ENCODE measurements around the gene DIDO1.
"Not testable (repeated sequence)": the region's sequence is repeated elsewhere in the genome, so short reads cannot be mapped to it uniquely, and the experiment has no call there.

DIDO1 gene

DNA sequence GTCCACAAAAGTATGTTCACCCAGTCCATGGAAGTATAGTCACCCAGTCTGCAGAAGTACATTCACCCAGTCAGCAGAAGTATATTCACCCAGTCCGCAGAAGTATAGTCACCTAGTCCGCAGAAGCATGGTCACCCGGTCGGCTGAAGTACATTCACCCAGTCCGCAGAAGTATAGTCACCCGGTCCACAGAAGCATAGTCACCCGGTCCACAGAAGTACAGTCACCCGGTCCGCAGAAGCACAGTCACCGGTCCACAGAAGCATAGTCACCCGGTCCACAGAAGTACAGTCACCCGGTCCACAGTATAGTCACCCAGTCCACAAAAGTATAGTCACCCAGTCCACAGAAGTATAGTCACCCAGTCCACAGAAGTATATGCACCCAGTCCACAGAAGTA, 73.5 kb downstream of the DIDO1 start:
- TF ChIP-seq, protein P1, sequence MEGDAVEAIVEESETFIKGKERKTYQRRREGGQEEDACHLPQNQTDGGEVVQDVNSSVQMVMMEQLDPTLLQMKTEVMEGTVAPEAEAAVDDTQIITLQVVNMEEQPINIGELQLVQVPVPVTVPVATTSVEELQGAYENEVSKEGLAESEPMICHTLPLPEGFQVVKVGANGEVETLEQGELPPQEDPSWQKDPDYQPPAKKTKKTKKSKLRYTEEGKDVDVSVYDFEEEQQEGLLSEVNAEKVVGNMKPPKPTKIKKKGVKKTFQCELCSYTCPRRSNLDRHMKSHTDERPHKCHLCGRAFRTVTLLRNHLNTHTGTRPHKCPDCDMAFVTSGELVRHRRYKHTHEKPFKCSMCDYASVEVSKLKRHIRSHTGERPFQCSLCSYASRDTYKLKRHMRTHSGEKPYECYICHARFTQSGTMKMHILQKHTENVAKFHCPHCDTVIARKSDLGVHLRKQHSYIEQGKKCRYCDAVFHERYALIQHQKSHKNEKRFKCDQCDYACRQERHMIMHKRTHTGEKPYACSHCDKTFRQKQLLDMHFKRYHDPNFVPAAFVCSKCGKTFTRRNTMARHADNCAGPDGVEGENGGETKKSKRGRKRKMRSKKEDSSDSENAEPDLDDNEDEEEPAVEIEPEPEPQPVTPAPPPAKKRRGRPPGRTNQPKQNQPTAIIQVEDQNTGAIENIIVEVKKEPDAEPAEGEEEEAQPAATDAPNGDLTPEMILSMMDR (IDR thresholded peaks at IDR 0.05; ENCODE audit: insufficient read depth, low read length, missing control alignments) = no peak
- no peak for DNase-seq (ENCODE audit: low read depth, low spot score)
- CTCF ChIA-PET = no interaction called here
- no peak overlapping the region for H3K4me3 ChIP-seq (ENCODE audit: low read depth, low read length)
- POLR2A ChIA-PET = no interaction called here

DNA sequence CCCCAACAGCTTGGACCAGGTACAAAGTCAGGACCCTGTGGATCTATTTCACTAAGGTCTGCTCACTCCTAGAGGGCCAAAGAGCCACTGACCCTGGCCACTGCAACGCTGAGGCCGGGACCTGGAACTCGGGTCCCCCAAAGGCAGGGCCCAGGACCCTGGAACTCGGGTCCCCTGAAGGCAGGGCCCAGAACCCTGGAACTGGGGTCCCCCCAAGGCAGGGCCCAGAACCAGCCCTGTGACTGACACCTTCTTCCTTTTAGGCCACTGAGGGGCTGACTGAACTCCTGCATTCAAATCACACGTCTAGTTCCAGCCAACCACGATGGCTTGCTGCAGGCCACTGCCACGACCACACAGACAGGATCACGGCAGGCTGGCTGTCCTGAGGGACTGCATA, 74.1 kb downstream of the DIDO1 start:
- TF ChIP-seq, protein P1 (IDR thresholded peaks at IDR 0.05; ENCODE audit: insufficient read depth, low read length, missing control alignments) = no peak
- POLR2A ChIA-PET = interaction anchor here (0.6 kb wide), 1 partner anchor 53 kb away, joined by 4 read pairs; no protein-coding TSS in a partner anchor
- no peak overlapping the region for H3K4me3 ChIP-seq (ENCODE audit: low read depth, low read length)
- DNase-seq (ENCODE audit: low read depth, low spot score) = no peak
- CTCF ChIA-PET = no interaction called here

DNA sequence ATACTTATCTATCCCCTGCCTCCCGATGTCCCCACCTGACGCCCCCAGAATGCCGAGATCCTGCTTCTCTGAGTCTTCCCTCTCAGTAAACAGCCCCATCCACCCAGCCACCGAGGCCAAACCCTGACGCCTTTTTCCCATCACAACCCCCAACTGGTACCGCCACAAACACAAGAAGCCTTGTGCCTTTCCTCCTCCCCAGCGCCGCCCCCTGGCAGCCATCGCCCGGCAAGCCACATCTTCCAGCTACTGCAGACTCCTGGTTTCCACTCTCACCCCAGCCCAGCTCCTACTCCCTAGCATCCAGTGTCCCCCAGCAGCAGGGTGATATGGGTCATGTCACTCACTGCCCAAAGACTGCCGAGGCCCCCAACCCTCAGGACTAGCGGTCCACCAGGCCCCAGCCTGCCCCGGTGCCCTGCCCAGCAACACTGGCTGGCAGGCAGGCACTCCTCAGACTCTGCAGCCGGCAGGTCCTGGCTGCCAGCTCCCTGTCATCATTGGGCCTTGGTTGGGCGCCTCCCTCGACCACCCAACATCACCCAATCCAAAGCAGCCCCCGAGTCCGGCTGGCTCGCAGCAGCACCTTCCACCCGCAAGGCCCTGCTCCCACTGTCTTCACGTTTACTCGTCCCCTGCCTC, 75.9 kb downstream of the DIDO1 start:
- CTCF ChIA-PET = no interaction called here

GRCh38 chr20:62849431-62849830, 76.9 kb downstream of the DIDO1 start:
- POLR2A ChIA-PET = no interaction called here
- no peak for DNase-seq (ENCODE audit: low read depth, low spot score)
- CTCF ChIA-PET = interaction anchor here (2.2 to 2.4 kb wide), 2 partner anchors 11 to 41 kb away, joined by 8 to 11 read pairs; no protein-coding TSS in a partner anchor
- H3K4me3 ChIP-seq (ENCODE audit: low read depth, low read length) = no peak overlapping the region
- TF ChIP-seq, protein P1 (IDR thresholded peaks at IDR 0.05; ENCODE audit: insufficient read depth, low read length, missing control alignments) = no peak

More for the DNA sequence above, 75.9 kb downstream of the DIDO1 start:
- no peak for DNase-seq (ENCODE audit: low read depth, low spot score)
- H3K4me3 ChIP-seq (ENCODE audit: low read depth, low read length) = no peak overlapping the region
- TF ChIP-seq, protein P1 (IDR thresholded peaks at IDR 0.05; ENCODE audit: insufficient read depth, low read length, missing control alignments) = no peak
- POLR2A ChIA-PET = no interaction called here

DNA sequence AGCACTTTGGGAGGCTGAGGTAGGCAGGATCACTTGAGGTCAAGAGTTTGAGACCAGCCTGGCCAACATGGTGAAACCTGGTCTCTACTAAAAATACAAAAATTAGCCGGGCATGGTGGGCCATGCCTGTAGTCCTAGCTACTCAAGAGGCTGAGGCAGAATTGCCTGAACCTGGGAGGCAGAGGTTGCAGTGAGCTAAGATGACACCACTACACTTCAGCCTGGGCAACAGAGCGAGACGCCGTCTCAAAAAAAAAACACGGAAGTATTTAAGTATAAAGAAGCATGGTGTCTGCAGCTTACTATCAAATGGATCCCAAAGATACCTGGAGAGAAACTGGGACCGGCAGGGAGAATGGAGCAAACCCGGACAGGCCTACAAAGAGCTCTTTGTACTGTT, 77.4 kb downstream of the DIDO1 start:
- CTCF ChIA-PET = interaction anchor here (2.2 to 2.4 kb wide), 2 partner anchors 11 to 41 kb away, joined by 8 to 11 read pairs; no protein-coding TSS in a partner anchor
- DNase-seq (ENCODE audit: low read depth, low spot score); POLR2A ChIA-PET; H3K4me3 ChIP-seq (ENCODE audit: low read depth, low read length): not testable (repeated sequence)

- ChIA-PET POLR2A (no interaction called here), CTCF (interaction anchor here (1.2 to 3.0 kb wide), 8 partner anchors 10 to 181 kb away, joined by 3 to 9 read pairs (median 4); no protein-coding TSS in a partner anchor)
- no peak for DNase-seq (ENCODE audit: low read depth, low spot score)
- H3K4me3 ChIP-seq (ENCODE audit: low read depth, low read length) = no peak overlapping the region
- TF ChIP-seq, protein P1 (IDR thresholded peaks at IDR 0.05; ENCODE audit: insufficient read depth, low read length, missing control alignments) = no peak
These were observed 80.0 kb downstream of the DIDO1 start for GRCh38 chr20:62846166-62846890.

Data from AG04449 (cell line).